Measurements from ENCODE around the gene CDH23.
"Not testable (repeated sequence)": the region's sequence is repeated elsewhere in the genome, so short reads cannot be mapped to it uniquely, and the experiment has no call there.

Gene CDH23

GRCh38 chr10:71838264-71839211, 441.8 kb downstream of the CDH23 start:
- DNase-seq (ENCODE audit: low read depth): no peak

- peak; percentile 91 for DNase-seq (ENCODE audit: low read depth)
Measured at GRCh38 chr10:71840177-71840957, 443.6 kb downstream of the CDH23 start.

- DNase-seq (ENCODE audit: low read depth): no peak
Measured at GRCh38 chr10:71840958-71841335, 444.2 kb downstream of the CDH23 start.

- no peak for DNase-seq (ENCODE audit: low read depth)
Measured at GRCh38 chr10:71842422-71842821, 445.7 kb downstream of the CDH23 start.

- DNase-seq (ENCODE audit: low read depth): no peak
Measured at GRCh38 chr10:71842856-71843686, 446.4 kb downstream of the CDH23 start.

GRCh38 chr10:71844084-71844483, 447.4 kb downstream of the CDH23 start:
- DNase-seq (ENCODE audit: low read depth): no peak

GRCh38 chr10:71844695-71845094, 448.0 kb downstream of the CDH23 start:
- no peak for DNase-seq (ENCODE audit: low read depth)

GRCh38 chr10:71845410-71846405, 449.0 kb downstream of the CDH23 start:
- DNase-seq (ENCODE audit: low read depth): no peak

GRCh38 chr10:71846816-71847215, 450.1 kb downstream of the CDH23 start:
- no peak for DNase-seq (ENCODE audit: low read depth)

GRCh38 chr10:71847418-71847817, 450.7 kb downstream of the CDH23 start:
- no peak for DNase-seq (ENCODE audit: low read depth)

- DNase-seq (ENCODE audit: low read depth): no peak
Measured at GRCh38 chr10:71848325-71849275, 451.9 kb downstream of the CDH23 start.

GRCh38 chr10:71849461-71849908, 452.8 kb downstream of the CDH23 start:
- no peak for DNase-seq (ENCODE audit: low read depth)

GRCh38 chr10:71850021-71850742, 453.5 kb downstream of the CDH23 start:
- DNase-seq (ENCODE audit: low read depth): no peak

GRCh38 chr10:71850743-71851464, 454.2 kb downstream of the CDH23 start, which contains the start of gene PSAP:
TSS of gene PSAP (minus strand) at chr10:71851251. CDS start at chr10:71851221, 30 bp downstream.
- DNase-seq (ENCODE audit: low read depth): peak; percentile 98

- DNase-seq (ENCODE audit: low read depth): not testable (repeated sequence)
Measured at GRCh38 chr10:71851465-71852095, 454.9 kb downstream of the CDH23 start.

- DNase-seq (ENCODE audit: low read depth): no peak
Measured at GRCh38 chr10:71852355-71852937, 455.7 kb downstream of the CDH23 start.

GRCh38 chr10:71854031-71854430, 457.3 kb downstream of the CDH23 start:
- no peak for DNase-seq (ENCODE audit: low read depth)

Data from GM04504 (cell line).